ENCODE data around the gene SULT6B1. TPM values are rescaled to one million over a fixed set of nuclear protein-coding genes. Genes with fewer than 3 reads are reported as not detected.
"Not testable (repeated sequence)": the region's sequence is repeated elsewhere in the genome, so short reads cannot be mapped to it uniquely, and the experiment has no call there.

Gene SULT6B1
- total RNA-seq, 1 donor from 2014 or later = not detected

DNA sequence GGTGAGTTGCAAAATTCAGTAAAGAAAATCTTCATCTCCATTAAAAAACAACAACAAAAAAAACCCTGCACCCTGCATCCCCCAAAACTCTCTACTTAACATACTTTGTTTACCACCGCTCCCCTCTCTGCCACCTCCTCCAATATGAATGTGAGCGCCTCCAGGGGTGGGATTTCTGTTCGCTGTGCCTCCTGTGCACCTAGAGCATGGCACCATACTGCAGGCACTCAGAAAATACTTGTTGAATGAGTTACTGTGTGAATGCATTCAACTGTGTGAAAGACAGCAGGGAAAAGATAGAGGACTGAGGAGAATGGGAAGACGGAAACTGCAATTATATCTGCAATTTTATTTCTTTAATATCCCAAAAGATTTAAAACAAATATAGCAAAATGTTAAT is 38.4 kb upstream of the SULT6B1 start:
- no peaks in the 10 kb centered on the region for H3K9me3 ChIP-seq
- peaks cover 29% of the 10 kb centered on the region for H3K4me1 ChIP-seq
- intact Hi-C loops (cut with DNase I) = no loop called here
- H3K4me3 ChIP-seq = no peak overlapping the region
- TF ChIP-seq, protein P1, sequence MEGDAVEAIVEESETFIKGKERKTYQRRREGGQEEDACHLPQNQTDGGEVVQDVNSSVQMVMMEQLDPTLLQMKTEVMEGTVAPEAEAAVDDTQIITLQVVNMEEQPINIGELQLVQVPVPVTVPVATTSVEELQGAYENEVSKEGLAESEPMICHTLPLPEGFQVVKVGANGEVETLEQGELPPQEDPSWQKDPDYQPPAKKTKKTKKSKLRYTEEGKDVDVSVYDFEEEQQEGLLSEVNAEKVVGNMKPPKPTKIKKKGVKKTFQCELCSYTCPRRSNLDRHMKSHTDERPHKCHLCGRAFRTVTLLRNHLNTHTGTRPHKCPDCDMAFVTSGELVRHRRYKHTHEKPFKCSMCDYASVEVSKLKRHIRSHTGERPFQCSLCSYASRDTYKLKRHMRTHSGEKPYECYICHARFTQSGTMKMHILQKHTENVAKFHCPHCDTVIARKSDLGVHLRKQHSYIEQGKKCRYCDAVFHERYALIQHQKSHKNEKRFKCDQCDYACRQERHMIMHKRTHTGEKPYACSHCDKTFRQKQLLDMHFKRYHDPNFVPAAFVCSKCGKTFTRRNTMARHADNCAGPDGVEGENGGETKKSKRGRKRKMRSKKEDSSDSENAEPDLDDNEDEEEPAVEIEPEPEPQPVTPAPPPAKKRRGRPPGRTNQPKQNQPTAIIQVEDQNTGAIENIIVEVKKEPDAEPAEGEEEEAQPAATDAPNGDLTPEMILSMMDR (IDR thresholded peaks at IDR 0.05) = no peak
- no peak overlapping the region for H3K27ac ChIP-seq
- DNase-seq = no peak
- no peaks in the 10 kb centered on the region for H3K27me3 ChIP-seq
- no peak for ATAC-seq
- peaks cover 45% of the 10 kb centered on the region for H3K36me3 ChIP-seq

DNA sequence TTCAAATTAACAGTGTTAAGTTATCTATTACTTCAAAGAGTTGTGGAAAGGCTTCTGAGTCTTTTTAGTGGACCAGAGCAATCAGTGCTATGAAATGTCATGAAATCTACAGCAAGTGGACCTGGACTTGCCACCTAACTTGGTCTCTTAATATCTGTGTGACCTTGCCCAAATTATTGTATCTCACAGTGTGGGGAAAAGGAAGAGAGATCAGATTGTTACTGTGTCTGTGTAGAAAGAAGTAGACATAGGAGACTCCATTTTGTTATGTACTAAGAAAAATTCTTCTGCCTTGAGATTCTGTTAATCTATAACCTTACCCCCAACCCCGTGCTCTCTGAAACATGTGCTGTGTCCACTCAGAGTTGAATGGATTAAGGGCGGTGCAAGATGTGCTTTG is 36.7 kb upstream of the SULT6B1 start:
- H3K27me3 ChIP-seq; H3K9me3 ChIP-seq; DNase-seq; H3K27ac ChIP-seq; ATAC-seq; intact Hi-C loops (cut with DNase I); H3K4me3 ChIP-seq: not testable (repeated sequence)
- Histone ChIP-seq H3K36me3 (peaks cover 62% of the 10 kb centered on the region), H3K4me1 (peaks cover 25% of the 10 kb centered on the region)

DNA sequence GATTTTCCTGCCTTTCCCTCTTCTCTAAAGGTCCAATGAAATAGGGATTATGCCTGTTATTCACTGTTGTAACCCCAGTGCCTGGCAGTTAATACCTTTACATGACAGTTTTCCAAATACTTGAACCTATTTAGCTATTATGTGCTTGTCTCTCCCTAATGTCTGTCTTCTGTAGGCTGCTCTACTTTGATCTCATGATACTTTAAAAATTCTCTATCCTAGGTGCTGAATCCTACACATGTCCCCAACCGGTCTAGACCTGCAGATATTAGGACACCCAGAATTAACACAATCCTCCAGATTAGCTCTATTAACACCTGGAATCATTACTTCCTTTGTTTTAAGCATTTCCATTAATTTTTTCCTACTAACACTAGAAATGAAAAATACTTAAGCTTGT is 35.6 kb upstream of the SULT6B1 start:
- H3K27me3 ChIP-seq = no peaks in the 10 kb centered on the region
- H3K4me1 ChIP-seq = peaks cover 17% of the 10 kb centered on the region
- no peak for DNase-seq
- no peak overlapping the region for H3K4me3 ChIP-seq
- peaks cover 72% of the 10 kb centered on the region for H3K36me3 ChIP-seq
- no peak for ATAC-seq
- TF ChIP-seq, protein P1 (IDR thresholded peaks at IDR 0.05) = no peak
- intact Hi-C loops (cut with DNase I) = no loop called here
- no peaks in the 10 kb centered on the region for H3K9me3 ChIP-seq
- H3K27ac ChIP-seq = no peak overlapping the region

- TF ChIP-seq, protein P1 (IDR thresholded peaks at IDR 0.05) = no peak
- H3K4me3 ChIP-seq = no peak overlapping the region
- peaks cover 72% of the 10 kb centered on the region for H3K36me3 ChIP-seq
- no peak overlapping the region for H3K27ac ChIP-seq
- H3K4me1 ChIP-seq = peaks cover 17% of the 10 kb centered on the region
- H3K27me3 ChIP-seq = no peaks in the 10 kb centered on the region
- ATAC-seq (no peak), DNase-seq (no peak)
- H3K9me3 ChIP-seq = no peaks in the 10 kb centered on the region
- intact Hi-C loops (cut with DNase I) = no loop called here
Measured at GRCh38 chr2:37223131-37223530, 34.7 kb upstream of the SULT6B1 start.

DNA sequence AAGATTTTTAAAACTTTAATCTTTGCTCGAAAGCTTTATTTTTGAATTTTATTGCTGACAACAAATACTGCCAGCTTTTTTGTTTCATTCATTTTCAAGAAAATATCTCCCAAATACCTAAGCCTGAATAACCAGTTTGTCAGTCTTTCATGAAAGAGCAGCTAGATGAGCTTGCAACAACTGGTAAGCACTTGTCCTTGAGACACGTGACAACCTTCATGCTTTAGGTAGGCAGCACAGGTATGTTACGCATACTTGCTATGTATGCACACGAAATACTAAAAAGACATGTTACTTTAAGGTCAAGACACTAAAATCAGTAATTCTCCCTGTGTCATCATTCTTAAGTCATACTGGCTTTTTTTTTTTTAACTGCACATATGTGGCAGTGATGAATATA is 30.6 kb upstream of the SULT6B1 start:
- DNase-seq = no peak
- TF ChIP-seq, protein P1 (IDR thresholded peaks at IDR 0.05) = no peak
- Histone ChIP-seq H3K4me3 (no peak overlapping the region), H3K9me3 (no peaks in the 10 kb centered on the region), H3K36me3 (peaks cover 85% of the 10 kb centered on the region), H3K27me3 (no peaks in the 10 kb centered on the region), H3K4me1 (peaks cover 5% of the 10 kb centered on the region), H3K27ac (no peak overlapping the region)
- intact Hi-C loops (cut with DNase I) = no loop called here
- ATAC-seq = no peak

DNA sequence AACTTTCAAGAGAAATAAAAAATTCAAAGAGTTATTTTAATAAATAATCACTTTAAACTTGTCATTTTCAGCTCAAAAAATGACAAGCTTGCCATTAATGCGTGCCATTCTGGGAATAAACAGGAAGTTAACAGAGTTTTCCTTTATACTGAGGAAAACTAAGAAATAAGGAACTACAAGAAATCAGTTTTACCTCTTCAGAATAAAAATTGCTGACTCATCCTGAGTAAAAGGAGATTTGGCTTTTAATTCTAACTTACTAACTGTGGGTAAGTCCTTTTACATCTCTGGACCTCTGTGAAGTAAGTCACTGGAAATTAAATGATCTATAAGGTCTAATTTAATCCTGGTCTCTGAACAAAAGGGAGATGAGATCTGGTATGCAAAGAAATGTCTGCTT is 26.8 kb upstream of the SULT6B1 start:
- DNase-seq = no peak
- no peaks in the 10 kb centered on the region for H3K9me3 ChIP-seq
- no peak overlapping the region for H3K4me3 ChIP-seq
- no peaks in the 10 kb centered on the region for H3K4me1 ChIP-seq
- TF ChIP-seq, protein P1 (IDR thresholded peaks at IDR 0.05) = no peak
- no peaks in the 10 kb centered on the region for H3K27me3 ChIP-seq
- intact Hi-C loops (cut with DNase I) = no loop called here
- H3K36me3 ChIP-seq = peaks cover 87% of the 10 kb centered on the region
- H3K27ac ChIP-seq = no peak overlapping the region
- ATAC-seq = no peak

All from upper lobe of right lung (tissue), 1 donor.